Endometrial microvascular endothelial cells (primary cell): ENCODE results near the gene LPCAT4. TPM values are rescaled to one million over a fixed set of nuclear protein-coding genes. Genes with fewer than 3 reads are reported as not detected.
"Not testable (repeated sequence)": the region's sequence is repeated elsewhere in the genome, so short reads cannot be mapped to it uniquely, and the experiment has no call there.

Experiments
- in situ Hi-C: cut with HindIII; loops from 2 replicates; pipeline ENCODE4 v1.10.0; 2017; ENCODE audit warnings: low sequenced_read_pairs, low pct_unique_long_range_greater_than_20kb; ENCODE audit errors: inconsistent ontology term
- total RNA-seq: library from RNA; depleted of rRNA; stranded (reverse); fragments of >200 nt; gene quantifications from one replicate; pipeline ENCODE4 v1.2.3, GENCODE V29; 2015; ENCODE audit errors: inconsistent ontology term

LPCAT4 gene, protein sequence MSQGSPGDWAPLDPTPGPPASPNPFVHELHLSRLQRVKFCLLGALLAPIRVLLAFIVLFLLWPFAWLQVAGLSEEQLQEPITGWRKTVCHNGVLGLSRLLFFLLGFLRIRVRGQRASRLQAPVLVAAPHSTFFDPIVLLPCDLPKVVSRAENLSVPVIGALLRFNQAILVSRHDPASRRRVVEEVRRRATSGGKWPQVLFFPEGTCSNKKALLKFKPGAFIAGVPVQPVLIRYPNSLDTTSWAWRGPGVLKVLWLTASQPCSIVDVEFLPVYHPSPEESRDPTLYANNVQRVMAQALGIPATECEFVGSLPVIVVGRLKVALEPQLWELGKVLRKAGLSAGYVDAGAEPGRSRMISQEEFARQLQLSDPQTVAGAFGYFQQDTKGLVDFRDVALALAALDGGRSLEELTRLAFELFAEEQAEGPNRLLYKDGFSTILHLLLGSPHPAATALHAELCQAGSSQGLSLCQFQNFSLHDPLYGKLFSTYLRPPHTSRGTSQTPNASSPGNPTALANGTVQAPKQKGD
- total RNA-seq = 15.0 TPM

DNA sequence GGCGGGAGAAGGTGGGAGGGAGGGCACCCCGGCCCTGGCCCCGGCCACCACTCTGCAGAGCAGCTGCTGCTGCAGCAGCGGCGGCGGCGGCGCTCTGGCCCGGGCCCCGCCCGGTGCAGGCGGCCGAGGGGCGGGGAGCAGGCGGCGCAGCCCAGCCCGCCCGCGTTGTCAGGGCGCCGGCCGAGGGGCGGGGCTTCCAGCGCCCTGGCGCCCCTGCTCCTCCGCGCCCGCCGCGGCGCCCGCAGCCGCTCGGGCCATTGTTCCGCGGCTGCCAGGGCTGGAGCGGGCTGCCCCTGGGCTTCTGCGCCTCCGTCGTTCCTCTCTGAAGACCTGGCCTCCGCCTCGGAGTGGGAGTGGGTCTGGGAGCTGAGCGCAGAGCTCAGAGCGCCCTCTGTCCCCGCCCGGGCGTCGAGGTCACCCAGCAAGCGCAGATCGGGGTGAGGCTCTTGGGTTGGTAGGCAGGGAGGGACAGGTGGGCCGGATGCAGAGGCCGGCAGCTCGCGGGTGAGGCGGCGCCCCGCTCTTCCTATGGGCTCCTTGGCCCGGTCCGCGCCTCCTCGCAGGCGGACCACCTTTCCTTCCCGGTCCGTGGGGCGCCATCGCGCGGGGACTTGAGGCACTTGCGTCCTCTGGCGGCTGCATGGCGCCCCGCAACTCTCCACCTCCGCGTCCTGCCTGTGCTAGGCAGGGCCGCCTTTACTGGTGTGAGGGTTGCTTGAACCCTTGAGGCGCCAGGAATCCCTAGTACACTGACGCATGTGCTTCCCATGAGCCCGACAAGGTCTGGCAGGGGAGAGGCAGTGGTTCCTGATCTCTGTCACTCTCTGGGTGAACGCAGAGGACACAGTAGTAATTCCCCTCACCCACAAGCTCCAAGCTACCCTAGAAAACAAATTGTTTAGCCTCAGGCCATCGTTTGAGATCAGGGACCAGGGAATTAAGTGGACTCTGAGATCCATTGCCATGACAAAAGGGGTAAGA lies at the start of gene LPCAT4:
Gene LPCAT4 (minus strand): TSS at position 96 of the 981 bp plus-strand sequence. CDS start 96 bp downstream, outside the sequence.
- in situ Hi-C loops = no loop called here

DNA sequence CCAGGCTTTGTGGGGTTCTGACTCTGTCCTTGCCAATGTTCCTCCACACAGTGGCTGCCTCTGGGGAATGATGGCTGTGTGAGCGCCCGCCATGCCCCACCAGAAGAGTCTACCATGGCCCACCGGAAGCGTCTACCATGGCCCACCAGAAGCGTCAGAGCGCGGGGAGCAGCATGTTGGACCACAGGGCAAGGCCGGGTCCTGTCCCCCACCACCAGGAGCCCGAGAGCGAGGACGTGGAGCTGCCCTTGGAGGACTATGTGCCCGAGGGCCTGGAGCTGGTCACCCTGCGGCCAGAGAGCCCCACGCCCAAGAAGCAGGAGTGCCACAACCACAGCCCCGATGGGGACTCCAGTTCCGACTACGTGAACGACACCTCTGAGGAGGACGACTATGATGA lies 42.5 kb upstream of the LPCAT4 start:
- in situ Hi-C loops = not testable (repeated sequence)

DNA sequence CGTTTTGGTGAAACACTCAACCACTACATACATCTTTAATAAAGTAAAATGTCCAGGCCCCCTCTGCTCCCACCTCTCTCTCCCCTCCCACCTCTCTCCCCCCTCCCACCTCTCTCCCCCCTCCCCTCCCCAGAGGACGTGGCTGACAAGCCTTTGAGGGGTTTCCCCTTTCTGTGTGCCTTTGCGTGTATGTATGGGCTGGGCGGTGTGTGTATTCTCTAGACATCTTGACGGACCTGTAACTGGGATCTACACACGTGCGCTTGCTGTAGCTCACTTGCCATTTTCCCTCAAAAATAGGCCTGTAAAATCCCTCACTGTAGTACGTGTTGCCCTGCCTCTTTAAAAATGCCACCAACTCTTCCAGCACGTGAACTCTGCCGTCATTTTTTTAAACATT lies 42.0 kb upstream of the LPCAT4 start:
- in situ Hi-C loops = not testable (repeated sequence)

DNA sequence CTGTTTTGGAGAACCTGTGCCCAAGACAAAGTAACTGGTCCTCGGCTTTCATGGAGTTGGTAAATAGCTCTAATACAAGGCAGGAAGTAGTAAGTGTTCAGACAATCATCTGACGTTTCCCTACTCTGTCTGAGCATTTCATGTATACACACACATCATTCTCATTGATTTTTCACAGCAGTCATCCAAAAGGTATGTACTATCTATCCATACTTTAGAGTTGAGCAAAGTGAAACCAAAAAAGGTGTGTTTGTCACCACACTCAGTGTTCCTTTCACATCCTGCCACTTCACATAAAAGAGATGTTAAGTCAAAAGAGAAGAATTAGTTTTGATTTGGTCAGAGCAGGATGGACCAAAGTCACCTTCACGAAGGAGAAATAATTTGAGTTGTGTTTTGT lies 36.9 kb upstream of the LPCAT4 start:
- in situ Hi-C loops = not testable (repeated sequence)

DNA sequence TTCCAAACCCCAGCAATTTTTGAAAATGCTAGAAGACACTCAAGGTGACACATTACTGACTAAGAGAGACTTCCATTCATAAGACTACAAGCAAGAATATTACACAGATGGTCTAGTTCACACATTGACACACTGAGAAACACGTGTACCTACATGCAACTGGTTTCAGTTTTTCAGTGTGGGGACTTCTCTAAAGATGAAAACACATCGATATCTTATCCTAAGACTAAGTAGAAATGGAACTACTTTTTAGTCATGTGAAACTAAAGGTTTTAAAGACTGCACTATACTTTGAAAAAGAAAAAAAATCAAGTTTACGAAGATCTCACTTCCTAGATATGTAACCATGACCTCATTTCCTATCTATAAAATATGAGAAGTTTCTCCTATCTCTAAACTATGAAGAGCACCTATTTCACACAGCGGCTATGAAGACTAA lies 36.2 kb upstream of the LPCAT4 start:
- in situ Hi-C loops = not testable (repeated sequence)

DNA sequence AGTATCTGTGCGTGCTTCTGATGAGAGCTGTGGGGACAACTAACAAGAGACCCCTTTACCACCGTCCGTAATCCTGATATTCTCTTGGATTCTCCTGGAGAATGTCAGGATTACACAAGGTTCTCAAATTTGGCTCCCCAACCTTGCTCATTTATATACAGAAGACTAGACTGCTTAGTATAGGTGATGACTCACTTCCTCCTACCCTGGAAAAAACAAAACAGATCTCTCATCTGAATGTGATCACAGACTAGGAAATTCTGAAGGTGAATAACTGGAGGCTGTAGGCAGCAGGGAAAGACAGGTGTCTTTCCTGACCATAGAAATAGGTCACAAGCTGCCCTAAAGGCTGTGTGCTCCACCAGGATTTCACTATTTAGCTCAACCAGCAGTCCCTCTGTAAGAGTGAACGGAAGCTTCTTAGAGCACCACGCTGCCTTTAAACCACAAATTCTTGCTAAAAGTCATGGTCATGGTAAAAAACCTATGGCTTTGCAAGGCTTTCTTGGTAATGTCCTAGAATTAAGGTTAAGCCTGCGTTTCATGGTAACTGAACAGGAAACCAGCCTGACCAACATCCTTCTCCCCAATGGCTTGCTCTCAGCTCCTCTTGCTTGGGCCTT lies 30.8 kb upstream of the LPCAT4 start:
- in situ Hi-C loops = not testable (repeated sequence)

DNA sequence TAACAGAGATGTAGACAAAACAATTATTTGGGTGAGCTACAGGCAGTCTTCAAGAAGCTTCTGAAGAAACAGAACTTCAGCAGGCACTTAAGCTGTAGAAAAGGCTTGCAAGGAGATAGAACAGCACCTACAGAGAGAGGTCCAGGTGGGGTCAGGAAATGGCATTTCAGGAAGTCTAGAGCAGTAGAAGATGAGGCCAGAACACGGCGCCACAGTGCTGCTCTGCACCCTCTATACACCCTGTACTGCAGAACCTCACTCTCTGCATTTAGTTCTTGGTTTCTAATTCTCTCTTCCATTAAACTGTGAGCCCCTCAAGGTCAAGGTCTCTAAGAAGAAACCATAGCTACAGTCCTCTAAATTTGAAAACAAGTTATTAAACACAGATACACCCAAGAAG lies 26.0 kb upstream of the LPCAT4 start:
- in situ Hi-C loops = not testable (repeated sequence)

DNA sequence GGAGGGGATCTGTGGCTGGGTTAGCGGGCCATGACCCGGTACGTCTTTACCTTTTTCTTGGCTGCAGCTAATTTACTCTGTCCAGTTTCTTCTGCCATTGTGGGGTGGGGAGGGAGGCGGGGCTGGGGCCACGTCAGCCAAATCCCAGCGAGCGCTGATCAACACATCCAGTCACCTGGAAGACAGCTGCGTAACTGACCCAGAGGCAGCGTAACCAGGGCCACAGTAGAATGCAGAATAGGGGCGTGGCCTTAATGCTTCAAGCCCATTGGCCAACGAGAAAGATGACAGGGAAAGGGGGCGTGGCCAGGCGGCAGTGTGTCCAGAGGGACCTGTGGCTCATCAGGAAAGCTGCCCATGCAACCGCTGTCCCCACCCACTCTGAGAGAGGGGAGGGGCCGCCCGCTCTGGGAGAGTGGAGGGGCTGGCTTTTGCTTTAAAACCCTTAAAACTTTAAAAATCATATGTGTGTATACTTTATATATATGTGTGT lies 22.6 kb upstream of the LPCAT4 start:
- in situ Hi-C loops = not testable (repeated sequence)

DNA sequence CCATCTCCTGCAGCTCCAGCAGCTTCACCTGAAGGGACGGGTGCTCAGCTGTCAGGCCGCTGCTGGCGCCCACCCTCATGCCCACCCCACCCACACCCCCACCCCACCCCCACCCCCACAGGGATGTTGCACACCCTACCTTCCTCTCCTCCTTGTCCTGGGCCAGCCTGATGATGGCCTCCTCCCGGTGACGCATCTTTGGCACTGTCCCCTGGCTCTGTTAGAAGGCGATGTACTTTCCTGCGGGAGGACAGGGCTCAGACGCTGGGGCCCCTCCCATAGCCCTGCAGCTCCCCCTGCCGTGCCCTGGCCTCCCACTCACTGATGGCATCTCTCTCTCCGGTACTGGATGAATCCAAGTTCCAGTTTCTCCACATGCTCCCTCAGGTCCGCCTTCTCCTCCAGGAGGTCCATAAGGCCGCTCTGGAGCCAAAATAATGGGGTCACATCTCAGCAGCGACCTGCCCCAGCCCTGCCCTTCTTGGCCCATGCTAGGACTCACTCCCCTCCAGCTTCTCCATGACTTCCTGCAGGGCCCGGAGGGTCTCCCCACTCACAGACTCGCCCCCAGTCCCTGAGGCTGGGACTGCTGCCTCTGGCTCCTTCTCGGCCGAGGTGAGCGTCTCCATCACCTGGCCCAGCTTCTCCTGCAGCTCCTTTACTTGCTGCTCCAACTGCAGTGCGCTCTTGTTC lies 15.0 kb upstream of the LPCAT4 start:
- in situ Hi-C loops = not testable (repeated sequence)

DNA sequence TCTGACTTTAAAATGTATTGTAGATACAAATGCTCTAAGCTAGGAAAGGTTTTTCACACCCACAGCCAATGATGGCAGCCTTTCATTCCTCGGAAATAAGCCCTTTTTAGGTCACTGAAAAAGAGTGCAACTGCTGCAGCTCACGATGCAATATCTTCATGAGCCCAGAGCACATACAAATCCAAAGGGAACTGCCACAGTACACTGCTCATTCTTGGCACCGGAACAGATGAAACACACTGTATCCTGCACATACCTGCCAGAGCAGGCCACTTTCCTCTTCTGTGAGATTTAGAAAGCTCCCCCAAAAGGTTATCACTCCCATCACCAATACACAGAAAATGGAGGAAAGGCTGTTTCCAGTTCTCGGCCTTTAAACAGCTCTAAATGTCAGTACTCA lies 13.5 kb upstream of the LPCAT4 start:
- in situ Hi-C loops = not testable (repeated sequence)

DNA sequence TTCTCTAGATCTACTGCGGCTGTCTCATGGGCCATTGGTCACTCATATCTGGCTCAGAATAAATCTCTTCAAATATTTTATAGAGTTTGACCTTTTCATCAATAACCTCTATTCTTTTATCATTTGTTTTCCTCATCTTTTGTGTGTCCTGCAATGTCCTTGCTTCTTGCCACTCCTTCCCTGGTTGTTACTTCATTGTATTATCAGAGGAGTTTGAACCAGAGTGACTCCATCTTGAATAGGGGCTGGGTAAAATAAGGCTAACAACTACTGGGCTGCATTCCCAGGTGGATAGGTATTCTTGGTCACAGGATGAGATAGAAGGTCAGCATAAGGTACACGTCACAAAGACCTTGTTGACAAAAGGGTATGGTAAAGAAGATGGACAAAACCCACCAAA lies 9.9 kb upstream of the LPCAT4 start:
- in situ Hi-C loops = no loop called here

DNA sequence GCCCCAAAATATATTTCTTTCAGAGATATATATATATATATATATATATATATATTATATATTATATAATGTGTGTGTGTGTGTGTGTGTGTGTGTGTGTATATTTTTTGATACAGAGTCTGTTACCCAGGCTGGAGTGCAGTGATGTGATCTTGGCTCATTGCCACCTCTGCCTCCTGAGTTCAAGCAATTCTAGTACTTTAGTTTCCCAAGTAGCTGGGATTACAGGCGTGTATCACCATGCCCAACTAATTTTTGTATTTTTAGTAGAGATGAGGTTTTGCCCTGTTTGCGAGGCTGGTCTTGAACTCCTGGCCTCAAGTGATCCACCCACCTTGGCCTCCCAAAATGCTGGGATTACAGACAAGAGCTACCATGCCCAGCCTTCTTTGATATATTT lies 8.5 kb upstream of the LPCAT4 start:
- in situ Hi-C loops = not testable (repeated sequence)

DNA sequence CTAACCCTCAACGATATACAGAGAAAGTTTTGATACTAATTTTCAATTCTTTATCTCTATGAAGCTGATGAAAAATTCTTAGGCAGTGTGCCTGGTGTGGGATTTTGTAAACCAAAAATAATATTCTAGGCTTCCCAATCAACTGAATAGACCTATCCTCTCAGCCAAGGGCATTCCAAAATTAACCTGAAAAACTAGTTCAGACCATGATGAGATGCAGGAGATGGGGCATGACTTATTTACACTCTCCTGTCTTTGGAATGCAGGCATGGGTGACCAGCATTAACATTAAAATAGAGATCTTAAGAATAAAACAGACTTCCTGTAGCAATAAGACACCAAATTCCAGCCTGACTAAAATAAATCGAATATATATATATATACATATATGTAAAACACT lies 7.8 kb upstream of the LPCAT4 start:
- in situ Hi-C loops = no loop called here

DNA sequence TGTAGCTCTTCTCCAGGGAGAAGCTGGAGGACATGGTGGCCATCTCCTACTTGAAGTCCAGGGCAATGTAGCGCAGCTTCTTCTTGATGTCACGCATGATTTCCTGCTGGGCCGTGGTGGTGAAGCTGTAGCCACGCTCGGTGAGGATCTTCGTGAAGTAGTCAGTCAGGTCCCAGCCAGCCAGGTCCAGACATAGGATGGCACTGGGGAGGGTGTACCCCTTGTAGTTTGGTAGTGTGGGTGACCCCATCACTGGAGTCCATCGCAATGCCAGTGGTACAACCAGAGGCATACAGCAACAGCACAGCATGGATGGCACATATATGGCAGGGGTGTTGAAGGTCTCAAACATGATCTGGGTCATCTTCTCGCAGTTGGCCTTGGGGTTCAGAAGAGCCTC lies 7.0 kb upstream of the LPCAT4 start:
- in situ Hi-C loops = no loop called here

DNA sequence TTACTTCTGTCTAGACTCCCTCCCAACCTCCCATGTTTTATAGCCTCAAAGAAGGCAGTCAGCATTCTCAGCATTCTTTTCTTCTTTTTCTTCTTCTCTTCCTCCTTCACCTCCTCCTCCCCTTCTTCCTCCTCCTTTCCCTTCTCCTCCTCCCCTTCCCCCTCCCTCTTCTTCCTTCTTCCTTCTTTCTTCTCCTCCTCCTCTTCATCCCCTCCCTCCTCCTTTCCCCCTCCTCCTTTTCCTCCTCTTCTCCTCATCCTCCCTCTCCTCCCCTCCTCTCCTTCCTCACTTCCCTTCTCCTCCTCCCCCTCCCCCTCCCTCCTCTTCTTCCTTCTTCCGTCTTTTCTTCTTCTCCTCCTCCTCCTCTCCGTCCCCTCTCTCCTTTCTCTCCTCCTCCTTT lies 3.6 kb upstream of the LPCAT4 start:
- in situ Hi-C loops = no loop called here

DNA sequence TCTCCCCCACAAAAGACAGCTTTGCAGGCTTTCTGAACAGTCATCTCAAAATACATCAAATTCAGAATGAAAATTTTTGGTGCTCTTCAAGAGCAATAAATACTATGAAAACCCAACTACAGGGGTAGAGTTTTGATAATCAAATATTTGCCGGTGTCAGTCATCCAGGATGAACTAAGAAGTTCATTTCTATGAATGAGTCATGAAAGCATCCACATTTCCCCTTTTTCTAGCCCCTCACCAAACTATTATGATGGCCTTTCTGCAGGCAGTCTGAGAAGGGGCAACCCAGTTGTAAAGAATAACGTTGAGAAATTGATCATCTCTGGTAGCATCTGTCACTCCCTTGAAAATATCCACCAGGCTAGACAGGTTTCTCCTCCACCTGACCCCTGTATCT lies 3.1 kb upstream of the LPCAT4 start:
- in situ Hi-C loops = no loop called here

DNA sequence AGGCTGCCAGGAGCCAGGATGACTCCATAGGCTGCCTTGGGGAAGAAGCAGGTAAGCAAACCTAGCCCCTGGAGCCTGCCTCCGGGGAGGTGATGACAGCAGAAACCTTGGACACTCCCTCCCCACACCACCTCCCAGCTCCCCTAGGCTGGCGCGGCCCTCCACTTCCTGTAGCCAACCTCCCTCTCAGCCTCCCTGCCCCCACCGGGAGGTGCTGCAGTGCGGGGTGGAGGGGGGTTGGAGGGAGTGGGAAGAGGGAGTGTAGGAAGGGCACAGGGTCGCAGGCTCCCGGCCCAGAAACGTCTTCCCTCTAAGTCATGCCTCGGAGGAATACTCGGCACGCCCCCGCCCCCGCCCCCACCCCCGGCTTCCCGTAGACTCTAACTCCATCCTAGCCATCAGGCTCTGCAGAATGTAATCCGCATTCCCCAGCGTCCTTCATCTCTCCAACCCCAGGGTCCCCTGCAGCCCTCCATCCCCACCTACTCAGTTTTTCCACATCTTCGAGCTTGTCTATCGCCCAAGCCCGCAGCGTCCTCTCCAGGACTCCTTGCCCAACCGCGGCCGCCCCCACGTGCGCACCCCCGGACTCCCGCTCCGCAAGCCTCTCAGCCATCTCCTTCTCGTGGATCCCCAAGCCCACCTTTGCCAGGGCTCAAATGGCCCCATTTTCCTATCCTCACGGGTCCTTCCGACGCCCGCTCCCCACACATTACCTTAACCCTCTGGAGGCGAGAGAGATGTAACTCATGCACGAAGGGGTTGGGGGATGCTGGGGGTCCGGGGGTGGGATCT lies 528 bp downstream of the LPCAT4 start:
- in situ Hi-C loops = no loop called here

DNA sequence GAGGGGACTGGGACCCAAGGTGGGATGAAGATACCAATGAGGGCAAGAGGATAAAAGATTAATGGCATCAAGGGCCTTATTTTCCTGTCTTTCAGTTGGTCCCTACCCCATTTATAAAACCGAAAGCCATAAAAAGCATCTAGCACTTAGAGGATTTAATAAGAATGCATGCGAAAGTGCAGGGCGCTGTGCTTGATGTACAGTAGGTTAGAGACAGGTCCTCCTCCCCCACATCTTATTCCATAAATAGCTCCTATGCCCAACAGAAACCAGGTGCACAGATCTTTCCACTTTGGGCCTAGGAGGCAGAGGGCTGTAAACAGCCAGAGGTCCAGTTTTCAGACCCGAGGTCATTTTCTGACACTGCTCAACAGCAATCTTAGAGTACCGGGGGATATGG lies 1.2 kb downstream of the LPCAT4 start:
- in situ Hi-C loops = no loop called here
